HG03460 (cell line): Measurements from ENCODE around the gene CCNY.
"Not testable (repeated sequence)": the region's sequence is repeated elsewhere in the genome, so short reads cannot be mapped to it uniquely, and the experiment has no call there.

Experiments
- ATAC-seq: cut with Tn5 transposase; IDR thresholded peaks from one replicate; pipeline ENCODE4 v1.9.1; 2021; ENCODE audit not compliant: unreplicated experiment

Gene CCNY

DNA sequence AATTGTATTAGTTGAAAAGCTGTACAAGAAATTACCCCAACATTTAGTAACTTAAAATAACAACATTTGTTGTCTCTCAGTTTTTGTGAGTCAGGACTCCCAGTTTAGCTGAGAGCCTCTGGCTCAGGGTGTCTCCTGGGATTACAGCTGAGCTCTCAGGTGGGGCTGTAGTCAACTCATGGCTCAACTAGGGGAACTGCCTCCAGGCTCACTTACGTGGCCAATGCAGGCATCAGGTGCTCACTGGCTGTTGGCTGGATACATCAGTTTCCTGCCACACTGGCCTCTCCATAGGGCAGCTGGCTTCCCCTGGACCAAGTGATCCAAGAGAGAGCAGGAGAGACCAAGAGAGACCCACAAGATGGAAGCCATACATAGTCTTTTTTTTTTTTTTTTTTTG, 17.5 kb downstream of the CCNY start:
- peak; percentile 40 for ATAC-seq

DNA sequence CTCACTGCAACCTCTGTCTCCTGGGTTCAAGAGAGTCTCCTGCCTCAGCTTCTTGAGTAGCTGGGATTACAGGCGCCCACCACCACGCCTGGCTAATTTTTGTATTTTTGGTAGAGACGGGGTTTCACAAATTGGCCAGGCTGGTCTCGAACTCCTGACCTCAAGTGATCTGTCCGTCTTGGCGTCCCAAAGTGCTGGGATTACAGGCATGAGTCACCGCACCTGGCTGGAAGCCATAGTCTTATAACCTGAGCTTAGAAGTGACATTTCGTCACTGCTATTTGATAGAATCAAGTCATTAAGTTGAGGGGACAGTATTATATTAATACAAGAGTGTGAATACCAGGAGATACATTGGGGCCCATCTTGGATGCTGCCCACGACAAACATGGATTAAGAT, 17.9 kb downstream of the CCNY start:
- not testable (repeated sequence) for ATAC-seq

GRCh38 chr10:35355971-35356724, 19.8 kb downstream of the CCNY start:
- ATAC-seq, result peak; percentile 45

GRCh38 chr10:35356725-35357092, 20.4 kb downstream of the CCNY start:
- ATAC-seq, result no peak

DNA sequence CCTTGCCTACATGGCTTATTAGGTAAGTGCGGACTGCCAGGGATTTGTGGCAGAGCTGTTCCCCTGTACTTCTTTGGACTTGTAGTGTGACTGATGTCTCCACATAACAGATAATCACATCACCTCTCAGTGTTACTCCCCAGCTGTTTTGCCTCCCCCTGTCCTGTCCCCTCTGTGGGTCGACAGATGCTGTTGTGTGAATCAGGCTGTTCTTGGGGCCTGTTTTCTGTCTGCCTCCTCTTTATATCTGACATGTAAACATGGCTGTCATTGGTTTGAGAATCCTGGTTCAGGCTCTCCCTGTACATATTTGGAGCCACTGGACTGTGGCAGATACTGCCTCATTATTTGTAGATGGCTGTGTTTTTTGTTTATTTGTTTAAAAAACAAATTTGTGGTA, 22.7 kb downstream of the CCNY start:
- no peak for ATAC-seq

DNA sequence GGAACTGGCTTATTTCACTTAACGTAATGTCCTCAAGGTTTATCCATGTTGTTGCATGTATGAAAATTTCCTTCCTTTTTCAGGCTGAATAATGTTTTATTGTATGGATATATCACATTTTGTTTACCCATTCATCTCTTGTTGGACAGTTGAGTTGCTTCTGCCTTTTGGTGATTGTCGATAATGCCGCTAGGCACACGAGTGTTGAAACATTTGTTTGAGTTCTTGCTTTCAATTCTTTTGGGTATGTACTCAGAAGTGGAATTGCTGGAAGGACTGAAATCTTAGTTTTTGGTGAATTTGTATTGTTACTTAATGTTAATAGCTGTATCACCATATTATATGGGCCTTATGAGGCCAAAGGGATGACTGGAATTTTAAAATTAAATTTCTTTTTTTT, 23.6 kb downstream of the CCNY start:
- no peak for ATAC-seq

GRCh38 chr10:35362701-35363350, 26.5 kb downstream of the CCNY start:
- ATAC-seq, result no peak

- no peak for ATAC-seq
These were observed 27.3 kb downstream of the CCNY start for GRCh38 chr10:35363587-35363986.

DNA sequence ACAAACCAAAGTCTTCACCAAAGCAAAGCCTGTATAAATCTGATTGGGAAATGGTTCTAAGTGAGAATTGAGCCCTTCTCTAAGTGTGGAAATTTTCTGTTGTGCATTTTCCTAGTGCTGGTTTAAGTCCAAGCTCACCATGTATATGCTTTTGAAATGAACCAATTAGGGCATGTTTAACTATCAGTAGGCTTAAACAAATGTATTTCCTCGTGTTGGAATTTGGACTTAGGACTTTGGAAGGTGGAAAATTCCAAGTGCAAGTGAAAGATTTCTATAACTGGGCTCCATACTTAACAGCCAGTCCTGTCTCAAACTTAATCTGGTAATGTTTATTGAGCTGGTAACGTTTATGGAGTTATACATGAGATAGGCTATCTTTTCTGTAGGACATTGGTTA, 28.5 kb downstream of the CCNY start:
- ATAC-seq, result no peak

DNA sequence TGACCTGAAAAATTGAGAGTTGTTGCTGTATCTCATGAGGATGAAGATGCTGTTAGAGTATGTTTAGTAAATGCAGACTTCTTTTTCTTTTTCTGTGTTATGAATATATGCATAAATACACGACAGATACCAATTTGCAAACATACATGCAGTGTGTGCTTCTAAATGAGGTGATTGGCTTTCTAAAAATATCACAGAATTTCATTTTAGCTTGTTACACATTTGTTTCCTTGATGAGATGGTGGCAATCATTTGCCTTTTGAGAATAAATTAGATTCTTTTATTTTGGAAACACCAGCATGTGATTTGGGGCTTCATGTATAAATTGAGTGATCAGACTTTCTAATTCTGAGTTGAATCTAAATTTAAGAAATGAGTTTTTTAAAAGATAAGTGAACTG, 29.7 kb downstream of the CCNY start:
- ATAC-seq, result no peak

GRCh38 chr10:35367107-35367859, 31.0 kb downstream of the CCNY start:
- ATAC-seq, result no peak

- ATAC-seq, result no peak
These were observed 31.7 kb downstream of the CCNY start for GRCh38 chr10:35367982-35368381.

DNA sequence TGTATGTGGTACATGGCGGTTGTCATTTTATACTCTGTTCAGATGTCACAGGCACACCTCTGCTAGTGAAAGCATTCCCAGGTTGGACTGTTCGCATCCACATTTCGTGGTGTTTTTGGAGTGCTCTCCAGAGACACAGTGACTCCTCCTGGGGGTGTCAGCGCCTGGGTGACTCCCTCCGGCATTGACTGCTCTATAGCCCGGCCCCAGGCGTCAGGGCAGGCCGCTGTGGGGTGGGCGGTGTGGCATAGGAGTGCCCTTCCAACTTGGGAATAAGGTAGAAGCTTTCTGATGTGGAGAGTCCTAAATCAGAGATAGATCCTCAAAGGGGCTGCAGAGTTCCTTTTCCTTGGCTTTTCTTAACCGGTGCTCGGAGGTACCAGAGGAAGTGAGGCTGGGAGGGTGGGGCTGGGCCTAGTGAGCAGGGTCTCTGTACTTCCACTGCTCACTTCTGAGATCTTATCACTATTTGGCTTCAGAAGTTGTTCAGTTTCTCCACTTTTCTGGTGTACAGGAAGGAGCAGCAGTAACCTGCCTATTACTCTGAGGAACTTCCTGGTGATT, 32.3 kb downstream of the CCNY start:
- no peak for ATAC-seq

DNA sequence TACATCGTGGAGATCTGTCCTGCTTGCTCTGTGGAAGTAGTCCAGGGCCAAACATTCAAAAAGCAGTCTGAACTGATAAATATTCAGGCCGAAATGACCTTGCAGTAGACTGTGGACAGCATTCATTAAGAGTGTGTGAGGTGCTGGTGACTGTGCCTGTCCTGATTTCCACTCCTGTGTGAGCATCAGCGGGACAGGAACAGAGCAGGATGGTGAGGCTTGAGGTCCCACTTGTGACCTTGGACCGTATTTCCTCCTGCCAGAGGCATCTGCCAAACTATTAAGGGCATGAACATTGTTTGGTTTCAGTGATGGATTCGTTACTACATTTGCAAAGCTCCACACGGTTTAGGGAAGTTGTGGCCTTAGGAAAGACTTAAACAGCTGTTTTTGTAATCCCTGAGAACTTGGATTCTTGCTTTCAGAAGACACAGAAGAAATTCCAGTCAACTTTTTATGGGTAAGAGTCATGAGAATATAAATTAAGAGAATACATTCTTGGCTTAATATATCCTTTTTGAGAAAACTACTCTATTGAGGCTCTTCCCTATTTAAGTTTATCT, 32.8 kb downstream of the CCNY start:
- ATAC-seq, result no peak

DNA sequence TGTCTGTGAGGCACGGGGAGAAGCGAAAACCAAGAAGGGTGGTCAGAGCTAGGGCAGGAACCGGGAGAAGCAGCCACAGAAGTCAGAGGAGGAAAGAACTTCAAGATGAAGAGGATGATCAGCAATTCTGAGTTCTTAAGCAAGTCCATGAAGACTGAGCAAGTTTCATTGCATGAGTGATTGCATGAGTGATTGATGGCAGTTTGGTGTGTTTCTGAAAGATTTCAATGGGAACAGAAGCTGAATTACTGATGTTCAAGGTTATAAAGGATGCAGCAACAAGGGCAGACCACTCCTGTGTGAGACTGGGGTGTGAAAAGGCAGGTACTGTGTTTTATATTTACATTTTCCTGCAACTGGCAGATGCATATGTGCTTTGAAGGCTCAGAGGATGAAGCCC, 35.4 kb downstream of the CCNY start:
- no peak for ATAC-seq

DNA sequence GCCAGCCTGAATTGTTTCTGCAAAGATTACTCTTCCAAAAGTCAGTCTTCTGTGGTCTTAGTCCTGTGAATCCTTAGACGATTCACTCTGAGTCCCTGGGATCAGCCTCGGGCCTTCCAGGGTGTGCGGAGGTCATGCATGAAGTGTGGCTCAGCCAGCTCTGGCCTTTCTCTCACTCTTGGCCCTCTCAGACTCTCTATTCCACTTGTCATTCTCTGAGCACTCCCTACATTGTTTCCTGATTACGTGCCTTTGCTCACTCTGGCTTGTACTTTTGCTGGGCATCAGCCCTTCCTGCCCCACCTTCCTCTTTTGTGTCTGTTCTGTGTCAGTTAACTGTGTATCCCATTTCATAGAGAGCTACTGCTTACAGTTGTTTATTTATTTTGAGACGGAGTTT, 36.0 kb downstream of the CCNY start:
- ATAC-seq, result peak; percentile 38

- ATAC-seq, result no peak
These were observed 38.9 kb downstream of the CCNY start for GRCh38 chr10:35375091-35375765.

- no peak for ATAC-seq
These were observed 40.9 kb downstream of the CCNY start for GRCh38 chr10:35377050-35377728.

DNA sequence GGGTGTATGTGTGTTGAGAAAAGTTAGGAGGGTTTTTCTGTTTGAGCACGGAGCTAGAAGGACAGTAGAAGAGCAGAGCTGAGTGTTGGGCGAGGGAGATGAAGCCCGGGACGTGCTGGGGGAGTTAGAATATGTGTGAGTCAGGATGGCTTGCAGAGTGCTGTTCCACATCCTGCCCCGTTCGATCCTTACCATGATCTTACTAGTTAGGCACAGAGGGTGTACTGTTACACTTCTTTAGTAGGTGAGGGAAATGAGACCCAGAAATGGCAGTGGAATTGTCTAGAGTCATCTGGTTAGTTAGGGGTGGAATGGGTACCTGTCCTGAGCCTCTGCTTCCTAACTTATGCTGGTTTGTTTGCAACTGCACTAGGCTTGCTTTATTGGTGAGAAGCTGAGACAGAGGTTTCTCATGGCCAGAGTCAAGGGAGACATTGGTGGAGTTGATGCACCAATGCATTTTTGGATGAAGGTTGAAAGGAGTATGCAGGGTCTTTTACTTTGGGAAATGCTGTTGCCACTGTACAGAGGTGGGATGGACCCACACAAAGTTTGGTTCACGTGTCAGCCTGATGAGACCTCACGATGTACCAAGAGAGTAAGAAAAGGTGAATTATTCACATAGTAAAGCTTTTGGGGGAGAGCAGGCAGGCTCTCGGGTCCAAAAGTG, 42.4 kb downstream of the CCNY start:
- peak; percentile 36 for ATAC-seq
